GM13977 (cell line): ENCODE results near the gene ARHGAP15.
A peak's percentile ranks its signal among the peaks of the same experiment; 100 is the strongest.

Experiments
- DNase-seq: peaks from one replicate; pipeline ENCODE4 v3.0.0; 2012; ENCODE audit warnings: low spot score
- in situ Hi-C: fragments of 300-500 bp; cut with MboI; formaldehyde crosslinking; loops from one replicate; pipeline ENCODE4 v1.12.0; 2022; ENCODE audit warnings: low sequenced_read_pairs, low pct_unique_long_range_greater_than_20kb, mixed read lengths, inconsistent platforms; ENCODE audit not compliant: unreplicated experiment
- TF ChIP-seq, protein P1 (sequence below): IDR thresholded peaks from 2 replicates; pipeline ENCODE4 v1.5.1; 2012; ENCODE audit warnings: mild to moderate bottlenecking, control low read depth; ENCODE audit not compliant: insufficient read depth; ENCODE audit errors: extremely low read depth, missing control alignments

ARHGAP15 gene

DNA sequence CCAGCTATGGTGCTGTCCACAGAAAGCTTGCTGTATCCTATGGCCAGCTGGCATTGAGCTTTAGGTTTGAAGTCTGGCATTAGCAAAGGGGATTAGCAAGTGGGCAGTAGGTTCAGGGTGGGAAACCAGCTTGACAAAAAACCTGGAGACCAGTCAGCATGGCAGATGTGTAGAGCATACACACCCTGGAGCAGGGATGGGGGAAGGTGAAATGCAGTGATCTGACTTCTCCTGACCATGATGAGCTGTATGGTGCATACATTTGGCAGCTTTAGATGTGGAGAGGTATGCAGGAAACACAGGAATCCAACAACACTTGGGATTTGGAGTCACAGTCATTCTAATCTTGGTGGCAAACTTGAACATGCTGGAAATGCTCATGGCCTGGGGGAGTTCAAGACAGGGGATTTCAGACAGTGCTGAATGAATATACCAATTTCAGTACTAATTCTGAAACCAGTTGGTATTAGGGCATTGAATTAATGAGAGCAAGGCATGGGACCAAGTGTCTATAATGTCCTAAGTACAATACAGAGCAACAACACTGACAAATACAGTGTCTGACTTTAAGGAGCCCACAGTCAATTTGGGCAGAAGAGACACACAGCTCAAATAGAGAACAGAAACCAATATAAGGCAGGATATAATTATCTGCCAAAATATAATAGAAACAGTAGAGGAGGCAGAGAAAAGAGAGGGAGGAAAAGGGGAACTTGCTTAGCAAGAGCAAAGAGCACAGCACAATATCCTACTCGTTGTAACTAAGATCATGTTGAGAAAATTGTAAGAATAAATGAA, 11.8 kb downstream of the ARHGAP15 start:
- peak; percentile 2 for DNase-seq
- TF ChIP-seq, protein P1, sequence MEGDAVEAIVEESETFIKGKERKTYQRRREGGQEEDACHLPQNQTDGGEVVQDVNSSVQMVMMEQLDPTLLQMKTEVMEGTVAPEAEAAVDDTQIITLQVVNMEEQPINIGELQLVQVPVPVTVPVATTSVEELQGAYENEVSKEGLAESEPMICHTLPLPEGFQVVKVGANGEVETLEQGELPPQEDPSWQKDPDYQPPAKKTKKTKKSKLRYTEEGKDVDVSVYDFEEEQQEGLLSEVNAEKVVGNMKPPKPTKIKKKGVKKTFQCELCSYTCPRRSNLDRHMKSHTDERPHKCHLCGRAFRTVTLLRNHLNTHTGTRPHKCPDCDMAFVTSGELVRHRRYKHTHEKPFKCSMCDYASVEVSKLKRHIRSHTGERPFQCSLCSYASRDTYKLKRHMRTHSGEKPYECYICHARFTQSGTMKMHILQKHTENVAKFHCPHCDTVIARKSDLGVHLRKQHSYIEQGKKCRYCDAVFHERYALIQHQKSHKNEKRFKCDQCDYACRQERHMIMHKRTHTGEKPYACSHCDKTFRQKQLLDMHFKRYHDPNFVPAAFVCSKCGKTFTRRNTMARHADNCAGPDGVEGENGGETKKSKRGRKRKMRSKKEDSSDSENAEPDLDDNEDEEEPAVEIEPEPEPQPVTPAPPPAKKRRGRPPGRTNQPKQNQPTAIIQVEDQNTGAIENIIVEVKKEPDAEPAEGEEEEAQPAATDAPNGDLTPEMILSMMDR: no peak
- in situ Hi-C loops: no loop called here

- no peak for DNase-seq
- TF ChIP-seq, protein P1: no peak
- in situ Hi-C loops: no loop called here
Measured at GRCh38 chr2:143142598-143142997, 13.4 kb downstream of the ARHGAP15 start.

GRCh38 chr2:143144813-143145455, 15.7 kb downstream of the ARHGAP15 start:
- TF ChIP-seq, protein P1: no peak
- in situ Hi-C loops: no loop called here
- no peak for DNase-seq

DNA sequence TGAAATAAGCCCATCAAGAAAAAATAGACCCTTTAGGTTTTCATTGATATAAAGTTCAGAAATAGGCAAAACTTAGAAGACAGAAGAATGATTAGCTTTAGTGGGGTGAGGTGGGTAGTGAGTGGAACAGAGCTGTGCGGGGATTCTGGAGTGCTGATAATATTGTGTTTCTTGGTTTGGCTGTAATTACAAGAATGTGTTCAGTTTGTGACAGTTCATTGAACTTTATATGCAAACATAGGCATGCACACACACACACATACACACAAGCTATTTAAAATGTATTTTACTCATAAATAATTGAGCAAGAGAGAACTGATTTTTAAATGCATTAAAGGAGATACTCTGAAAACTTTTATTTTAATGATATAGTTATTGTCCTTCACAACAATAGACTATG, 17.1 kb downstream of the ARHGAP15 start:
- TF ChIP-seq, protein P1: no peak
- DNase-seq: no peak
- in situ Hi-C loops: no loop called here

GRCh38 chr2:143146815-143147530, 17.8 kb downstream of the ARHGAP15 start:
- DNase-seq: no peak
- TF ChIP-seq, protein P1: no peak
- in situ Hi-C loops: no loop called here

DNA sequence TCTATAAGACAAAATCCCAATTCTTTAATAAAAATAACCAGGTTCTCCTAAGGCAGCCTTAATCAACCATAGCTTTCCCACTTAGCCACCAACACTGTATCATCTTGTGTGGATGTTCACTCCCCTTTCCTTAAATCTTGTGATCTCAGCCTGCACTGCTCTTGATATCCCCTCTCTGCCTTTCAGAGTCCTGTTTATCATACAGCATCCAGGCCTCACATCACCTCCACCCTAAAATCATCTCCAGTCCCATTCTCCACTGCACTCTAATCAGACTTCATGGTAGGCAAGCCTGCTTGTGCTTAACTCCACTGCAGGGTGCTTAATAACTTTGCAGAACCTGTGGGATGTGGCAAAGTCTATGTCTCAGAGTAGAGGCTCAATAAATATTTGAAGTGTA, 18.8 kb downstream of the ARHGAP15 start:
- no peak for DNase-seq
- in situ Hi-C loops: no loop called here
- TF ChIP-seq, protein P1: no peak
